Measurements from ENCODE around the gene ELFN1.

ELFN1 gene

DNA sequence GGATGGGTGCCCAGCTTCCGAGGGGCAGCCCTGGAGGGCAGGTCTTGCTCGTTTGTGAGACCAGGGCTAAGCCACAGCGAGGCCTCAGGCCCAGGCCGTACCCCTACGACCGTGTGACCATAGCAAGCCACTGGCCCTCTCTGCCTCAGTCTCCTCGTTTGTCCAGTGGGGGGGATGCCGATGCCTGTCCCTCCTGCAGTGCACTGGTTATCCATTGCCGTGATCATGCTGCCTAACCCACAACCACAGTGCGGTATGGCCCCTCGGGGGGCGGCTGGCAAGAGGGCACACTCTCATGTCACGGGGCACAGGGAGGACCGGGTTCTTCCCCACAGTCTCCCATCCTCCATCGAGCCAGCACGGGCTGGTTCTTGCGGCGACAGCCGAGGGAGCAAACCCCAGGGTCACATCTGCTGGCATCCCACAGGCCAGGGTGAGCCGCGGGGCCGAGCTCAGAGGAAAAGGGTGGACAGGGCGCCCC lies 80.5 kb downstream of the ELFN1 start:
- Histone ChIP-seq H2AFZ (ENCODE audit: low read depth, low read length, severe bottlenecking) (no peak overlapping the region), H4K20me1 (ENCODE audit: low read depth, low read length) (no peaks in the 10 kb centered on the region), H3K4me2 (ENCODE audit: low read depth, low read length, poor library complexity, severe bottlenecking) (no peak overlapping the region), H3K9me3 (ENCODE audit: insufficient read depth, low read length) (no peaks in the 10 kb centered on the region), H3F3A (ENCODE audit: insufficient read depth) (peaks cover 11% of the 10 kb centered on the region; the same call in 1 of the 2 replicates), H3K27me3 (ENCODE audit: low read length) (no peaks in the 10 kb centered on the region), H3K27ac (ENCODE audit: low read depth, low read length) (no peak overlapping the region), H3K36me3 (ENCODE audit: low read length) (no peaks in the 10 kb centered on the region), H3K79me2 (ENCODE audit: insufficient read depth, low read length) (no peaks in the 10 kb centered on the region), H3K9me2 (replicated peaks; ENCODE audit: insufficient read depth, low read length) (no peaks in the 10 kb centered on the region), H3K9ac (ENCODE audit: low read length) (no peak overlapping the region), H3K4me3 (ENCODE audit: insufficient read depth, low read length, poor library complexity, severe bottlenecking) (no peak overlapping the region)
- TF ChIP-seq, protein P1, sequence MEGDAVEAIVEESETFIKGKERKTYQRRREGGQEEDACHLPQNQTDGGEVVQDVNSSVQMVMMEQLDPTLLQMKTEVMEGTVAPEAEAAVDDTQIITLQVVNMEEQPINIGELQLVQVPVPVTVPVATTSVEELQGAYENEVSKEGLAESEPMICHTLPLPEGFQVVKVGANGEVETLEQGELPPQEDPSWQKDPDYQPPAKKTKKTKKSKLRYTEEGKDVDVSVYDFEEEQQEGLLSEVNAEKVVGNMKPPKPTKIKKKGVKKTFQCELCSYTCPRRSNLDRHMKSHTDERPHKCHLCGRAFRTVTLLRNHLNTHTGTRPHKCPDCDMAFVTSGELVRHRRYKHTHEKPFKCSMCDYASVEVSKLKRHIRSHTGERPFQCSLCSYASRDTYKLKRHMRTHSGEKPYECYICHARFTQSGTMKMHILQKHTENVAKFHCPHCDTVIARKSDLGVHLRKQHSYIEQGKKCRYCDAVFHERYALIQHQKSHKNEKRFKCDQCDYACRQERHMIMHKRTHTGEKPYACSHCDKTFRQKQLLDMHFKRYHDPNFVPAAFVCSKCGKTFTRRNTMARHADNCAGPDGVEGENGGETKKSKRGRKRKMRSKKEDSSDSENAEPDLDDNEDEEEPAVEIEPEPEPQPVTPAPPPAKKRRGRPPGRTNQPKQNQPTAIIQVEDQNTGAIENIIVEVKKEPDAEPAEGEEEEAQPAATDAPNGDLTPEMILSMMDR (IDR thresholded peaks at IDR 0.05; ENCODE audit: insufficient read depth, low read length, poor library complexity, severe bottlenecking) = no peak
- no peak for TF ChIP-seq EZH2phosphoT487 (conservative IDR thresholded peaks at IDR 0.05; ENCODE audit: low read length)

DNA sequence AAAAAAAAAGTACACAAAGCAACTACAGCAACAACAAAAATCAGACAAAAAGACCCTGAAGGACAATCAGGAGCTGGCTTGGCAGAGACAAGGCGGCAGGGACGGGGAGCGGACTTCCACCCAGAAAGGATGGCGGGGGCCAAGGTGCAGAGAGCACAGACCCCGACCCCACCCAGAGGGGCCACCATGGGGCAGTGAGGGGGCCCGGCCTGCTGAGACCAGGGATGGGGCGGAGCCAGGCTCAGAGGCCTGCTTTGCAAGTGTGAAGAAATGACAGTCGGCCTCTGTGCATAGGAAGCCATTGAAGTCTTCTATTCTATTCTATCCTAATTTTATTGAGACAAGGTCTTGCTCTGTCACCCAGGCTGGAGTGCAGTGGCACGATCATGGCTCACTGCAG lies 82.0 kb downstream of the ELFN1 start:
- Histone ChIP-seq H3K4me2 (ENCODE audit: low read depth, low read length, poor library complexity, severe bottlenecking) (no peak overlapping the region), H3F3A (ENCODE audit: insufficient read depth) (peaks cover 11% of the 10 kb centered on the region; the same call in 1 of the 2 replicates), H3K27ac (ENCODE audit: low read depth, low read length) (no peak overlapping the region), H3K9me3 (ENCODE audit: insufficient read depth, low read length) (no peaks in the 10 kb centered on the region), H3K9ac (ENCODE audit: low read length) (no peak overlapping the region), H2AFZ (ENCODE audit: low read depth, low read length, severe bottlenecking) (no peak overlapping the region), H3K79me2 (ENCODE audit: insufficient read depth, low read length) (no peaks in the 10 kb centered on the region), H3K9me2 (replicated peaks; ENCODE audit: insufficient read depth, low read length) (no peaks in the 10 kb centered on the region), H3K36me3 (ENCODE audit: low read length) (no peaks in the 10 kb centered on the region), H3K4me3 (ENCODE audit: insufficient read depth, low read length, poor library complexity, severe bottlenecking) (no peak overlapping the region), H4K20me1 (ENCODE audit: low read depth, low read length) (no peaks in the 10 kb centered on the region), H3K27me3 (ENCODE audit: low read length) (no peaks in the 10 kb centered on the region)
- TF ChIP-seq EZH2phosphoT487 (conservative IDR thresholded peaks at IDR 0.05; ENCODE audit: low read length) = no peak
- TF ChIP-seq, protein P1 (IDR thresholded peaks at IDR 0.05; ENCODE audit: insufficient read depth, low read length, poor library complexity, severe bottlenecking) = no peak

DNA sequence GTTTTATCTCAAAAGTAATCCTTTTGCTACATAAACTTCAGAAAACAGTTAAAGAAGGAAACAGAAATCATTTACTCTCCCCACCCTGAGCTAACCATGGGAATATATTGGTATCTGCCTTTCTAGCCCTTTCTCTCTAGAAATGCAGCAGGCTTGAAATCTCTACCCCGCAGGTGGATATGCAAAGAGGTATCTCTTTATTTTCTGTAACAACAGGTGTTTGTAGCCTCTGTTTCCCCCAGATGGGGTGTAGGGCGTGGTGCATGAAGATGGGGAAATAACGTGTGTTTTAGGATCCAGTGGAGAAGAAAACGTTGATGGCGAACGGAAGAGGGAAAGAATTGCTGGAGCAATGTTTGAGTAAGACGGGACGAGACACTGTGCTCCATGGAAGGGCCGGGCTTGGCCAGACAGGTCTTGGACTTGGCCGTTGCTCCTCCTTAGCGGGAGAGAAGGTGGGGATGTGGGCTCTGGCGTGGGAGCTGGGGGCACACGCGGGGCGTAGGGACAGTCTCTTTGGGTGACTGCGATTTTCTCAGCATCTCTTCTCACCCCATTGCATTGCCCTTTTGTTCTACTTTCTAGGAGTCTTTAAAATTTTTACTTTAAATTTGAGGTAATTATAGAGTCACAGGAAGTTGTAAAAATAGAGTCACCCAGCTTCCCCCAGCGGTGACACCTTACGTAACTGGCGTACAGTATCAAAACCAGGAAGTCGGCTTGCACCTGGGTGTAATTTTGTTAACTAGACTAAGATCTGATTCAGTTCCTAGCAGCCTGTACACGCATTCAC lies 82.9 kb downstream of the ELFN1 start:
- Histone ChIP-seq H3K4me3 (ENCODE audit: insufficient read depth, low read length, poor library complexity, severe bottlenecking) (peak overlapping the region; percentile 25), H3K79me2 (ENCODE audit: insufficient read depth, low read length) (no peaks in the 10 kb centered on the region), H3K27me3 (ENCODE audit: low read length) (no peaks in the 10 kb centered on the region), H3K9ac (ENCODE audit: low read length) (no peak overlapping the region), H3K4me2 (ENCODE audit: low read depth, low read length, poor library complexity, severe bottlenecking) (peak overlapping the region; percentile 43), H3K27ac (ENCODE audit: low read depth, low read length) (no peak overlapping the region), H3K36me3 (ENCODE audit: low read length) (no peaks in the 10 kb centered on the region), H2AFZ (ENCODE audit: low read depth, low read length, severe bottlenecking) (peak overlapping the region; percentile 49), H3K9me3 (ENCODE audit: insufficient read depth, low read length) (no peaks in the 10 kb centered on the region), H3K9me2 (replicated peaks; ENCODE audit: insufficient read depth, low read length) (no peaks in the 10 kb centered on the region), H3F3A (ENCODE audit: insufficient read depth) (peaks cover 11% of the 10 kb centered on the region; the same call in 1 of the 2 replicates), H4K20me1 (ENCODE audit: low read depth, low read length) (no peaks in the 10 kb centered on the region)
- no peak for TF ChIP-seq EZH2phosphoT487 (conservative IDR thresholded peaks at IDR 0.05; ENCODE audit: low read length)
- TF ChIP-seq, protein P1 (IDR thresholded peaks at IDR 0.05; ENCODE audit: insufficient read depth, low read length, poor library complexity, severe bottlenecking) = no peak
